GM23248 (cell line): ENCODE data around the gene SNX20. TPM values are rescaled to one million over a fixed set of nuclear protein-coding genes. Genes with fewer than 3 reads are reported as not detected.

Experiments
- DNase-seq: peaks from one replicate; pipeline ENCODE4 v3.0.0-alpha.2; 2015
- H2AFZ ChIP-seq: fragments of 200-600 bp; sonication (generic); 2 replicates; pipeline ENCODE4 v1.6.1; 2016; ENCODE audit warnings: antibody characterized with exemption
- H3F3A ChIP-seq: fragments of 200-600 bp; sonication (generic); 2 replicates; pipeline ENCODE4 v1.6.1; 2016; ENCODE audit warnings: mild to moderate bottlenecking, antibody characterized with exemption, mixed run types; ENCODE audit not compliant: insufficient read depth
- H3K27ac ChIP-seq: fragments of 200-600 bp; sonication (generic); 2 replicates; pipeline ENCODE4 v1.5.1; 2016; ENCODE audit warnings: mild to moderate bottlenecking
- H3K27me3 ChIP-seq: fragments of 200-600 bp; sonication (generic); replicated peaks from 2 replicates; pipeline ENCODE4 v1.6.1; 2016; ENCODE audit warnings: mild to moderate bottlenecking; ENCODE audit not compliant: insufficient read depth
- H3K36me3 ChIP-seq: fragments of 200-600 bp; sonication (generic); 2 replicates; pipeline ENCODE4 v1.6.1; 2016; ENCODE audit warnings: low read depth, mild to moderate bottlenecking
- H3K4me1 ChIP-seq: fragments of 200-600 bp; sonication (generic); 2 replicates; pipeline ENCODE4 v1.6.1; 2016; ENCODE audit warnings: mild to moderate bottlenecking; ENCODE audit not compliant: insufficient read depth
- H3K4me2 ChIP-seq: fragments of 200-600 bp; sonication (generic); one replicate; pipeline ENCODE4 v1.6.1; 2016; ENCODE audit warnings: mild to moderate bottlenecking; ENCODE audit not compliant: unreplicated experiment
- H3K4me3 ChIP-seq: fragments of 200-600 bp; sonication (generic); 2 replicates; pipeline ENCODE4 v1.5.1; 2016; ENCODE audit warnings: mild to moderate bottlenecking
- H3K79me2 ChIP-seq: fragments of 200-600 bp; sonication (generic); 2 replicates; pipeline ENCODE4 v1.6.1; 2016; ENCODE audit warnings: mild to moderate bottlenecking; ENCODE audit not compliant: insufficient read depth
- H3K9ac ChIP-seq: fragments of 200-600 bp; sonication (generic); 2 replicates; pipeline ENCODE4 v1.6.1; 2016; ENCODE audit warnings: mild to moderate bottlenecking
- H3K9me2 ChIP-seq: fragments of 200-600 bp; sonication (generic); 2 replicates; pipeline ENCODE4 v1.6.1; 2016; ENCODE audit warnings: mixed run types, mild to moderate bottlenecking, moderate library complexity; ENCODE audit not compliant: insufficient read depth
- H3K9me3 ChIP-seq: fragments of 200-600 bp; sonication (generic); one replicate; pipeline ENCODE4 v1.6.1; 2017; ENCODE audit warnings: low read depth
- H4K20me1 ChIP-seq: fragments of 200-600 bp; sonication (generic); 2 replicates; pipeline ENCODE4 v1.6.0; 2016; ENCODE audit not compliant: insufficient read depth
- EZH2 ChIP-seq: fragments of 200-600 bp; sonication (generic); IDR thresholded peaks from 2 replicates; pipeline ENCODE4 v1.6.1; 2018; ENCODE audit warnings: antibody characterized with exemption, mild to moderate bottlenecking; ENCODE audit not compliant: insufficient read depth, poor library complexity, severe bottlenecking
- EZH2phosphoT487 ChIP-seq: fragments of 200-600 bp; sonication (generic); IDR thresholded peaks from 2 replicates; pipeline ENCODE4 v1.6.1; 2018; ENCODE audit warnings: antibody characterized with exemption, moderate library complexity, mild to moderate bottlenecking, low read depth; ENCODE audit not compliant: insufficient read depth
- WGBS, 2 experiments: methylation state at CpG; one replicate each; pipeline ENCODE4 v1.1.6; 2015 to 2017; ENCODE audit warnings: low lambda C conversion rate in 2 of 2, low coverage in 1 of 2; ENCODE audit errors: missing lambda C conversion rate in 2 of 2; 5-methylcytosine and 5-hydroxymethylcytosine counted together
- in situ Hi-C: fragments of 300-500 bp; cut with MboI; formaldehyde crosslinking; loops from 2 replicates; pipeline ENCODE4 v1.15.0; 2020
- polyA plus RNA-seq: library from polyadenylated mRNA; unstranded; fragments of >200 nt; fragmentation: Nextera tagmentation; extraction: Ambion mirVana; gene quantifications from 2 replicates; pipeline ENCODE4 v1.2.1, GENCODE V29; 2016
- total RNA-seq: library from RNA; depleted of rRNA; stranded (reverse); fragments of >200 nt; shearing (Covaris generic); gene quantifications from 2 replicates; pipeline ENCODE4 v1.2.3, GENCODE V29; 2014

SNX20 gene
- total and polyA plus RNA-seq, 2 experiments from 2014 or later = not detected

DNA sequence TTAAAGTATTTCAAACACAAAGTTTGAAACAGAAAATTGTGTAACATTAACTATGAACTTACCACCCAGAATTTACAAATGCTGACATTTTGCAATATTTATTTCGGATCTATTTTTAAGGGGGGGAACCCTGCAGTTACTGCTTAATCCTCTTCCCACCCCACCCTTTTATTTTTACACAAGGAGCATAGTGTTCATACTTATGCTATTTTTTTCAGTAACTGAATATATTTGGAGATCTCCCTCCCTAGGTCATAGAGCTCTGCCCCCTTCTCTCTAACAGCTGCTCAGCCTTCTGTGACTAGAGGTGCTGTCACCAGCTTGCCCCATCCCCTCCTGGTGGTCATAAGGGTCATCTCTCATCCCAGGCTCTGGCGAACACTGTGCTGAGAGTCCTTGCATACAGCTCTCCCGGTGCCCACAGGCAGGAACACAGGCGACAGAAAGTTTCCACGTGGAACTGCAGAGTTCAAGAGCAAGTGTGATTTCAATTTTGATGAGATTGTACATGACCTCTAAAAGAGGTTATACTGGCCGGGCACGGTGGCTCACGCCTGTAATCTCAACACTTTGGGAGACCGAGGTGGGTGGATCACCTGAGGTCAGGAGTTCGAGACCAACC is 44.2 kb downstream of the SNX20 start:
- H3K36me3 ChIP-seq = no peaks in the 10 kb centered on the region
- H3K9ac ChIP-seq = no peak overlapping the region
- no peaks in the 10 kb centered on the region for H3F3A ChIP-seq
- in situ Hi-C loops = no loop called here
- no peaks in the 10 kb centered on the region for H3K9me3 ChIP-seq
- no peak overlapping the region for H2AFZ ChIP-seq
- no peaks in the 10 kb centered on the region for H4K20me1 ChIP-seq
- no peak overlapping the region for H3K4me3 ChIP-seq
- no peak overlapping the region for H3K27ac ChIP-seq
- 0 out of 2 replicates have a peak, but pooled peaks cover 12% of the 10 kb centered on the region for H3K27me3 ChIP-seq
- no peak overlapping the region for H3K4me2 ChIP-seq
- H3K4me1 ChIP-seq = no peaks in the 10 kb centered on the region
- H3K9me2 ChIP-seq = no peaks in the 10 kb centered on the region
- no peak for DNase-seq
- WGBS, 2 experiments = 79 to 81% methylated on average over 10 of the region's 10 CpGs
- TF ChIP-seq EZH2phosphoT487 = no peak
- no peak for TF ChIP-seq EZH2
- H3K79me2 ChIP-seq = no peaks in the 10 kb centered on the region

DNA sequence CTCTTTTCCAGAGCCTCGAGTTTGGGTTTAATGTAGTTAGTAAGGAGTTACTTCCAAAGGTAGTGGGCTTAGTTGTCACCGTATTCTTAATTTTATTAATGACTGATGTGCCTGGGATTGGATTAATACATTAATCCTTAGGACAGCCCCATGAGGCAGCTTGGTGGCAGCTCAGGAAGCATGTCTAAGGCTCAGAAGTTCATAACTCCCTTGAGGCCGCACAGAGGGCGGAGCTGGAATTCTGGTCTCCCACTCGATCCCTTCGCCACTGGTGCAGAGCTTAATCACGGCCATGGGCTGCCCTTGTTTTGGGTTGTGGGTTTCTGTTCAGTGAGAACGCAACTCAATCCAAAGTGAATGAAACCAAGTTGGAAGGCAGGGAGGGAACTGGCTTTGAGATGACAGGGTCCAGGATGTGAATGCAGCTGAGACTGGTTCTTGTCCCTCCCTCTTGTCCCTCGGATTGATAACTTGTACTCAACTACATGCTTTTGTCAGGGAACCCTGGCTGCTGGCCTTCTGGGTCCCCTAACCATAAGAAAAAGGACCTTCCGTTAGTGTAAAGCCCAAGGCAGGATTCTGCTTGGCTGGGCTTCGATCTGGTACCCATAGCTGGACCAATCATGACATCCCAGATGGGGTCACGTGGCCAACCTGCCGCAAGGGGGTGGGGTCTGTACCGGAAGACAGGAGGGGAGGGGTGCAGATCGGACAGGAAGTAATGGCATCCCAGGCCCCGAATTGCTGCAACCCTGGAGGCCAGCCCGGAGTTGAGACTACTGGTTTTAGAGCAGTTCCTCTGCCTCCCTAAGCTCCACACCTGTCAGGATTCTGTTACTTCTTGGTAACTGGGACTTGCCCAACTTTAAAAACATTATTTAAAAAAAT is 45.4 kb downstream of the SNX20 start:
- Histone ChIP-seq H3K9me3 (no peaks in the 10 kb centered on the region), H2AFZ (no peak overlapping the region), H3K9ac (no peak overlapping the region), H3K27me3 (0 out of 2 replicates have a peak, but pooled peaks cover 12% of the 10 kb centered on the region), H3K27ac (no peak overlapping the region), H3K36me3 (no peaks in the 10 kb centered on the region), H3K4me1 (no peaks in the 10 kb centered on the region), H3K4me3 (no peak overlapping the region), H3F3A (no peaks in the 10 kb centered on the region), H3K4me2 (no peak overlapping the region), H3K9me2 (no peaks in the 10 kb centered on the region), H4K20me1 (no peaks in the 10 kb centered on the region), H3K79me2 (no peaks in the 10 kb centered on the region)
- no peak for DNase-seq
- 54 to 57% methylated on average over 16 to 17 of the region's 17 CpGs for WGBS, 2 experiments
- in situ Hi-C loops = no loop called here
- TF ChIP-seq EZH2phosphoT487 (no peak), EZH2 (no peak)

DNA sequence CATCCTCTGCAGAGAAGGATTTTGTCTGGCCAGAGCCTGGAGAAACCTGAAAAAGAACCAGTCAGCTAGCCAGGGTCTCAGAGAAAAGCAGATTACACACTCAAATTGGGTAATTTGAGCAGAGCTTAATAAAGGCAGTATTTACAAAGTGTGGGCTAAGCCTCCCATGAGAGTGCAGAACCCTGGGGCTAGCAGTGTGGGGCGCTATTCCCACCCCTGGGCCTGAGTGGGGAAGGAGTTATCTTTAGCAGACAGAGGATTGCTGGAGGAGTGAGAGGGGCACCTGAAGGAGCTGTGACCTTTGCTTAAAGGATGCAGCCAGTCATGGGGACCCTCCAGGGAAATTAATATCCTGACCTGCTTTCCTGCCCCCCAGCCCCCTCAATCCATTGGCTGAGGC is 46.2 kb downstream of the SNX20 start:
- WGBS, 2 experiments = 42 to 61% methylated on average over 1 of the region's 1 CpG
- no peaks in the 10 kb centered on the region for H3K79me2 ChIP-seq
- H3K27ac ChIP-seq = no peak overlapping the region
- no peak for DNase-seq
- no peaks in the 10 kb centered on the region for H3K36me3 ChIP-seq
- H3K9me3 ChIP-seq = no peaks in the 10 kb centered on the region
- no peaks in the 10 kb centered on the region for H3K4me1 ChIP-seq
- 0 out of 2 replicates have a peak, but pooled peaks cover 12% of the 10 kb centered on the region for H3K27me3 ChIP-seq
- no peaks in the 10 kb centered on the region for H3K9me2 ChIP-seq
- no peak overlapping the region for H3K4me3 ChIP-seq
- no peak for TF ChIP-seq EZH2
- no peak for TF ChIP-seq EZH2phosphoT487
- in situ Hi-C loops = no loop called here
- H3F3A ChIP-seq = no peaks in the 10 kb centered on the region
- no peaks in the 10 kb centered on the region for H4K20me1 ChIP-seq
- no peak overlapping the region for H2AFZ ChIP-seq
- no peak overlapping the region for H3K9ac ChIP-seq
- H3K4me2 ChIP-seq = no peak overlapping the region

DNA sequence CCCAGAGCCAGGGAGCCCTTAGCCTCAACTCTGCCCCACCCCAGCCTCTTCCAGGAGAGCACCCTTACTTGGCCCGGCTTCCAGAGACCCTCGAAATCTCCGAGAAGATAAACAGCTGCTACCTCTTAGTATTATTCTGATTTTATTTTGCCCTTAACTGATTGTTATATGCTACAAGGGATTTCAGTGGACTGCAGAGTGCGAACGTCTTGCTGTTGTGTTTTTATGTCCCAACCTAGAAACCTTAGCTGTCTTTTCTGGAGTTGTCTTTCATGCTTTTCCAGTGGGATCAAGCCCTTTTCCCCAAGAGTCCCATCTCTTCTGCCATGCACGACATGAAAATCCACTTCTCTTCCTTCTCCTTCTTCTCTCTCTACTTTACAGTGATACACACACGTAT is 47.0 kb downstream of the SNX20 start:
- Histone ChIP-seq H2AFZ (no peak overlapping the region), H3K9ac (no peak overlapping the region), H4K20me1 (no peaks in the 10 kb centered on the region), H3K4me3 (no peak overlapping the region), H3K27ac (no peak overlapping the region), H3K36me3 (no peaks in the 10 kb centered on the region), H3K4me2 (no peak overlapping the region), H3K27me3 (0 out of 2 replicates have a peak, but pooled peaks cover 14% of the 10 kb centered on the region), H3K79me2 (no peaks in the 10 kb centered on the region), H3F3A (no peaks in the 10 kb centered on the region), H3K9me3 (no peaks in the 10 kb centered on the region), H3K9me2 (no peaks in the 10 kb centered on the region), H3K4me1 (no peaks in the 10 kb centered on the region)
- no peak for TF ChIP-seq EZH2phosphoT487
- no peak for TF ChIP-seq EZH2
- WGBS, 2 experiments = 78% methylated on average over 7 of the region's 7 CpGs
- no peak for DNase-seq
- in situ Hi-C loops = no loop called here
